Mucosa of stomach (tissue), 1 donor: ENCODE measurements around the gene LRRC55.

ENCODE experiments used
- H3K27me3 ChIP-seq: one replicate; pipeline ENCODE4 v1.7.0; 2013; ENCODE audit warnings: mild to moderate bottlenecking, low read length; ENCODE audit not compliant: control insufficient read depth, insufficient read depth
- H3K36me3 ChIP-seq: one replicate; pipeline ENCODE4 v1.7.0; 2013; ENCODE audit warnings: low read length; ENCODE audit not compliant: control insufficient read depth, insufficient read depth
- H3K4me1 ChIP-seq: one replicate; pipeline ENCODE4 v1.7.0; 2013; ENCODE audit warnings: mild to moderate bottlenecking, low read length; ENCODE audit not compliant: control insufficient read depth, insufficient read depth
- H3K4me3 ChIP-seq: one replicate; pipeline ENCODE4 v1.7.0; 2013; ENCODE audit warnings: low read length
- H3K9ac ChIP-seq: one replicate; pipeline ENCODE4 v1.7.0; 2013; ENCODE audit warnings: mild to moderate bottlenecking, low read length, moderate library complexity
- H3K9me3 ChIP-seq: one replicate; pipeline ENCODE4 v1.7.0; 2013; ENCODE audit warnings: mild to moderate bottlenecking, low read length, moderate library complexity; ENCODE audit not compliant: control insufficient read depth
- donor health status: Pancreatic carcinoma.

LRRC55 gene

GRCh38 chr11:57152134-57152533, 29.6 kb upstream of the LRRC55 start:
- Histone ChIP-seq H3K36me3 (no peaks in the 10 kb centered on the region), H3K4me3 (no peak overlapping the region), H3K9ac (no peak overlapping the region), H3K4me1 (peaks cover 16% of the 10 kb centered on the region), H3K27me3 (no peaks in the 10 kb centered on the region), H3K9me3 (no peaks in the 10 kb centered on the region)

- no peaks in the 10 kb centered on the region for H3K36me3 ChIP-seq
- H3K4me1 ChIP-seq = peaks cover 16% of the 10 kb centered on the region
- no peaks in the 10 kb centered on the region for H3K9me3 ChIP-seq
- no peak overlapping the region for H3K4me3 ChIP-seq
- no peak overlapping the region for H3K9ac ChIP-seq
- H3K27me3 ChIP-seq = no peaks in the 10 kb centered on the region
Measured at GRCh38 chr11:57153448-57153847, 28.3 kb upstream of the LRRC55 start.

- H3K27me3 ChIP-seq = no peaks in the 10 kb centered on the region
- no peaks in the 10 kb centered on the region for H3K9me3 ChIP-seq
- no peak overlapping the region for H3K9ac ChIP-seq
- H3K4me1 ChIP-seq = peaks cover 16% of the 10 kb centered on the region
- H3K4me3 ChIP-seq = no peak overlapping the region
- H3K36me3 ChIP-seq = no peaks in the 10 kb centered on the region
Measured at GRCh38 chr11:57154739-57155138, 27.0 kb upstream of the LRRC55 start.

- Histone ChIP-seq H3K4me1 (peaks cover 16% of the 10 kb centered on the region), H3K9me3 (no peaks in the 10 kb centered on the region), H3K9ac (peak overlapping the region; percentile 55), H3K36me3 (no peaks in the 10 kb centered on the region), H3K27me3 (no peaks in the 10 kb centered on the region), H3K4me3 (no peak overlapping the region)
Measured at GRCh38 chr11:57155400-57155799, 26.4 kb upstream of the LRRC55 start.

- H3K9me3 ChIP-seq = no peaks in the 10 kb centered on the region
- no peaks in the 10 kb centered on the region for H3K36me3 ChIP-seq
- no peaks in the 10 kb centered on the region for H3K27me3 ChIP-seq
- H3K4me3 ChIP-seq = no peak overlapping the region
- peak overlapping the region; percentile 55 for H3K9ac ChIP-seq
- H3K4me1 ChIP-seq = peaks cover 12% of the 10 kb centered on the region
Measured at GRCh38 chr11:57155838-57156607, 25.7 kb upstream of the LRRC55 start.

GRCh38 chr11:57156928-57157327, 24.8 kb upstream of the LRRC55 start:
- Histone ChIP-seq H3K4me3 (no peak overlapping the region), H3K4me1 (peaks cover 21% of the 10 kb centered on the region), H3K9me3 (no peaks in the 10 kb centered on the region), H3K36me3 (no peaks in the 10 kb centered on the region), H3K27me3 (no peaks in the 10 kb centered on the region), H3K9ac (no peak overlapping the region)

- Histone ChIP-seq H3K9me3 (no peaks in the 10 kb centered on the region), H3K27me3 (no peaks in the 10 kb centered on the region), H3K36me3 (no peaks in the 10 kb centered on the region), H3K4me1 (peaks cover 24% of the 10 kb centered on the region), H3K4me3 (no peak overlapping the region), H3K9ac (no peak overlapping the region)
Measured at GRCh38 chr11:57157624-57158023, 24.1 kb upstream of the LRRC55 start.

GRCh38 chr11:57158180-57158579, 23.6 kb upstream of the LRRC55 start:
- Histone ChIP-seq H3K4me1 (peaks cover 24% of the 10 kb centered on the region), H3K27me3 (no peaks in the 10 kb centered on the region), H3K9me3 (no peaks in the 10 kb centered on the region), H3K9ac (no peak overlapping the region), H3K36me3 (no peaks in the 10 kb centered on the region), H3K4me3 (no peak overlapping the region)

- H3K9me3 ChIP-seq = no peaks in the 10 kb centered on the region
- no peaks in the 10 kb centered on the region for H3K36me3 ChIP-seq
- H3K4me3 ChIP-seq = no peak overlapping the region
- H3K4me1 ChIP-seq = peaks cover 24% of the 10 kb centered on the region
- H3K9ac ChIP-seq = no peak overlapping the region
- no peaks in the 10 kb centered on the region for H3K27me3 ChIP-seq
Measured at GRCh38 chr11:57158599-57158998, 23.2 kb upstream of the LRRC55 start.

GRCh38 chr11:57160665-57161064, 21.1 kb upstream of the LRRC55 start:
- Histone ChIP-seq H3K36me3 (no peaks in the 10 kb centered on the region), H3K27me3 (no peaks in the 10 kb centered on the region), H3K9me3 (no peaks in the 10 kb centered on the region), H3K4me3 (no peak overlapping the region), H3K9ac (no peak overlapping the region), H3K4me1 (peaks cover 16% of the 10 kb centered on the region)

- no peak overlapping the region for H3K9ac ChIP-seq
- no peaks in the 10 kb centered on the region for H3K27me3 ChIP-seq
- H3K36me3 ChIP-seq = no peaks in the 10 kb centered on the region
- H3K9me3 ChIP-seq = no peaks in the 10 kb centered on the region
- peaks cover 13% of the 10 kb centered on the region for H3K4me1 ChIP-seq
- no peak overlapping the region for H3K4me3 ChIP-seq
Measured at GRCh38 chr11:57161351-57161750, 20.4 kb upstream of the LRRC55 start.

GRCh38 chr11:57162179-57162898, 19.4 kb upstream of the LRRC55 start:
- Histone ChIP-seq H3K4me1 (peaks cover 21% of the 10 kb centered on the region), H3K36me3 (no peaks in the 10 kb centered on the region), H3K9me3 (no peaks in the 10 kb centered on the region), H3K4me3 (no peak overlapping the region), H3K9ac (no peak overlapping the region), H3K27me3 (no peaks in the 10 kb centered on the region)
